CD4-positive, alpha-beta T cell treated with Interleukin-4 for 4 hours (primary cell): Measurements from ENCODE around the gene RGR.

ENCODE experiments used
- DNase-seq: peaks from one replicate; pipeline ENCODE4 v3.0.0-alpha.2; 2020

The RGR gene

GRCh38 chr10:84224411-84225028 lies 20.3 kb upstream of the RGR start:
- DNase-seq = no peak

DNA sequence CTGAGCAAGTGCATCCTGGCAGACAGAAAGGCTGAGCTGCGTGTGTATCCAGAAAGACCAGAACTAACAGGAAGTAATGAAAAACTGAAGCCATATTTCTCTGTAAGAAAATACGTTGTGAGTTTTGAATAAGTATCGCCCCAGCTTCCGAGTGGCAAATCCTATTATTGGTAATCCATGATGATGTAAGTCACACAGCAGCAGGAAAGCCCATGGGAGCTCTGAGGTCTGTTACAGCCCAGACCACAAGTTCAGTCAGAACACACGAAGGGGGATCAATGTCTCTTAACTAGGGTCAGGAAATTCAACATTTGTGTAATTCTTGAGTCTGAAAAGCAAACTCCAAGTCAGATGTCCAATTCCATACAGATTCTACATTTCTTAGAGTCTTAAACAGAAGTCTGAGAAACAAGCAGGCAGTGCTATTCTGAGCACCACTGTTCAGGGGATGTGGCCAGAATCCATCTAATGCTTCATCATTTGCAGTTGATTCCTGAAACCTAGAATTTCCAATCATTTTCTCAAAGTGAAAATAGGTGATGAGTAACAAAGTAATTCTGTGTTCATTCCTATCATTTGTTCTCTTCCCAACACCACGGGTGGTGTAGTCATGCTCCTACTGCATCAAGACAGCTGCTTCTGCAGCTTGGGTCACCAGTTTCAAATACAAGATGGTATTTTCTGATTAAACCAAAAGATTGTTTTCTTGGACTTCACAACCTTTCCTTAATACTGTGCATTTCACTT lies 19.3 kb upstream of the RGR start, which contains the start of gene LRIT2:
TSS of gene LRIT2 (minus strand) at position 118 of the 747 bp plus-strand sequence. CDS start at position 94, 24 bp downstream.
- DNase-seq = no peak

- DNase-seq = no peak
These were observed 18.2 kb upstream of the RGR start for GRCh38 chr10:84226616-84227015.

DNA sequence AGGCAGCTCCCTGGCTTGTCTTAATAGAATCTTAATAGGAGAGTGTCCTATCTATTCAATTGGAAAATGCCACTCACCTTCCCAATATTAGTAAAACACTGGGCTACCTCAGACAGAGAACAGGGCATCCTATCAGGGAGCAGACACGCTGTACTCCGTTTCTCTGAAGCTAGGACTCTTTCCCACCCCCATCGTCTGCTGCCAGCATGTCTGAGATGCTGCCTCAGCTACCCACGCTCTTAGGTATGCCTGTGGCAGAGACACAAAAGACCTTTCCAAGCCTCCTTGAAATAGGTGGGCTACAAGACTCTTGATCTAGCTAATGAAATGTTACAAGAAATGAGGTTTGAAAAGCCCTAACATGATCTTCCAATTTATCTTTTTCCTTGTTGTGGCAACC lies 17.0 kb upstream of the RGR start:
- DNase-seq = no peak

DNA sequence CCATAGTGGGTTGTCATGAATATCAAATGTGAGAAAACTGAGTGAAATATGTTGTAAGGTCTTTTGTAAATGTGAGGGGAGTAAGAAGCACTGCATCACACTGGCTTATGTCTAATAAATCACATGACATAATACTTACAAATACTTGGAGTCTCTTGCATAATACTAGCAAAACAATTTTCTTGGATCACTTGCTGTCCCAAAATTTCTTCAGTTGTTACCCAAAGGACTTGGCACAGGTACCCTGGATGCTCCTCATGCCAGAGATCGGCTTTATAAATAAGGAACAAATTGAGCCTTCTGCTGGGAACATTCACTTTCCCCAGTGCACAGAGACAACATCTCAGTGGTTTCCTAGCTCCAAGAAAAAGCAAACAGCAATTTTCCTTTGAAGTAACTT lies 14.5 kb upstream of the RGR start:
- no peak for DNase-seq

GRCh38 chr10:84232376-84232775 lies 12.5 kb upstream of the RGR start:
- DNase-seq = no peak

DNA sequence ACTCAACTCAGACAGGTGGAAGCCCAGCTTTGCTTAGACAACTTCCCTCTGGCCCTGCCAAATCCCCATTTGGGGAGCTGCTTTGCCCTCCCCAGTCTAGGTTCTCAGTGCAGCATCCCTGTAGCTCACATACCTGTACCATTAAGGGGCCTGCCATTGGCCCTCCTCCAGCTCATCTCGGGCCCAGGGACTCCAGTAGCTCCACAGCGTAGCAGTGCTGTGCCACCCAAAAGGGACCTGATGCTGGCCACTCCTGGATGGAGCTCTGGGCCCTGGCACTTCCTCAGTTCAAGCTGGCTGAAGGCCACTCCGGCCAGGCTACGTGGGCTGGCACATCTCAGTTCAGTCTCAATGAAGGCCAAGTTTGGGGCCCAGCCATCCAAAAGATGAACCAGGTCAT lies 10.9 kb upstream of the RGR start:
- DNase-seq = no peak

GRCh38 chr10:84234479-84234878 lies 10.4 kb upstream of the RGR start:
- no peak for DNase-seq

GRCh38 chr10:84235096-84235495 lies 9.8 kb upstream of the RGR start:
- no peak for DNase-seq

- no peak for DNase-seq
These were observed 8.1 kb upstream of the RGR start for GRCh38 chr10:84236807-84237198.

- DNase-seq = no peak
These were observed 7.4 kb upstream of the RGR start for GRCh38 chr10:84237199-84238051.

DNA sequence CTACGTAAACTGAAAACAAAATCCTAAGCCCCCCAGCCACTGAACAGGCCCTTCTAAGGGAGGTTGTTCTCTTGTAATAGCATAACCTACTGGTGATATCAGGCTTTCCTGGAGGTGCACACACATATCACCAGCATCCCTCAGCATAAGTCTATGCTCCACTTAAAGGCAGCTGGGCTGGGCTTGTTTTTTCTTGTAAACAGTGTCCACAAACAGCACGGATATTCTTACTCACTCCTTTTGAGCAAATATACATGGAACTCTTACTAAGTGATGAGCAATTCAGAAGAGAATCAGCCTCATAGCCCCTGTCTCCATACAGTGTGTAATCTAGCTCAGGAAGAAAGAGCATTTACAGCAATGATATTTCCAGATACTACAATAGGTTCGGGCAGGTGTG lies 5.9 kb upstream of the RGR start:
- no peak for DNase-seq

DNA sequence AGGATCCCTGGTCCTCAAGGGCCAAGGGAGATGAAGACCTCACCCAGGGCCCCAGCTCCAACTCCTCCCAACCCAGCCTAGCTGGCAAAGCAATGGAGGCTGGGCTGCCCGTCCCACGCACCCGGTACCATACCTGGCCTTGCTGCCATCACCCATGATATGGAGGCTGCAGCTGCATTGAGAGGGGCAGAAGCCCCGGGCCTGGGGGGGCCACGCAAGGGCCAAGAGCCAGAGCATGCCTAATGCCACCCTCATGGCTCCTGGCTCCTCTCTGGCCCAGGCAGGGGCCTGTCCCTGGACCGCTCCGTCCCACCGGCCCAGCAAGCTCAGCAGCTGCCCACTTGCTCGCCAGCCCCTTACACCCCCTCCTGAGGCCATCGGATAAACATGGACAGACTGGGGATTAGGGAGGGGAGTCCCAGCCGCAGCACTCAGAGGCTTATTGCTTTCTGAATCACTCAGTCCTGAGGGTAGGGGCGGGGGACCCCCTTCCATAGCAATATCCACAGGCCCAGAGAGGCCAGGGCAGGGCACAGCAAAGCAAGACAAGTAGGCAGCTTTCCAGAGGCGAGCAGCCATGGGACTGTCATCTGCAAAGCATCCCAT lies 3.6 kb upstream of the RGR start, which contains the start of gene LRIT1:
TSS of gene LRIT1 (minus strand) at position 362 of the 606 bp plus-strand sequence. CDS start at position 255, 107 bp downstream.
- no peak for DNase-seq

DNA sequence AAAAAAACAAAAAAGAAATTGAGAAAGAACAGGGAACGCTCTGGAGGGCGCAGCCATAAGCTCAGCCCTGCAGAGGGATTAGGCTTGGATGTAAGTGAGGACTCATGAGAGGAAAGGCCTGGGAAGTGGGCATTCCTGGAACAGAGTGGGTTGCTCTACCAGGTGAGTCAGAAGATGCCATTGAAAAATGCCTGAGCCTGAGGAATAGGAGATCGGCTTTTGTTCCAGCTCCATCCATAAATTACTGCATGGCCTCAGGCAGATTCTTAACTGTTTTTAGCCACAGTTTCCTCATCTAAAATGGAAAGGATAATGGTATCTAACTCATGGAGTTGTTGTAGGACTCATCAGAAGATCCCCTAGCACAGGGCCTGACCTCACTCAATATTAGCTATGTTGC lies 1.1 kb upstream of the RGR start:
- DNase-seq = no peak

DNA sequence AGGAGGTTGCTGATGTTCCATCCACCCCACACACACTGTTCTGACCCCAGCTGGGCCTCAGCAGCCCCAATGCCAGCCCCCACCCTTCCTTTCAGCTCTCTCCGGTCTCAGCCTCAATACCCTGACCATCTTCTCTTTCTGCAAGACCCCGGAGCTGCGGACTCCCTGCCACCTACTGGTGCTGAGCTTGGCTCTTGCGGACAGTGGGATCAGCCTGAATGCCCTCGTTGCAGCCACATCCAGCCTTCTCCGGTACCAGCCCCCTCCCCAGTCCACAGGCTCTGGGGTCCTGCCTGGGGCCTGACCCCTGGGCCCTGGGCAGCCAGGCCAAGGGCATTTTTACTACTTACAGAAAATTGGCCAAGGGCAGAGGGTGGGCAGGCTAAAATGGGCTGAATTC lies 2.6 kb downstream of the RGR start:
- no peak for DNase-seq

- no peak for DNase-seq
These were observed 3.9 kb downstream of the RGR start for GRCh38 chr10:84248794-84249193.

GRCh38 chr10:84254552-84255478 lies 10.0 kb downstream of the RGR start:
- no peak for DNase-seq

GRCh38 chr10:84256510-84257342 lies 11.9 kb downstream of the RGR start:
- no peak for DNase-seq

GRCh38 chr10:84257343-84258020 lies 12.6 kb downstream of the RGR start:
- no peak for DNase-seq

GRCh38 chr10:84258034-84258695 lies 13.3 kb downstream of the RGR start:
- no peak for DNase-seq
